ENCODE data around the gene TTC32. TPM values are rescaled to one million over a fixed set of nuclear protein-coding genes. Genes with fewer than 3 reads are reported as not detected.

TTC32 gene
- total RNA-seq, 1 donor from 2014 or later = 27.9 TPM

DNA sequence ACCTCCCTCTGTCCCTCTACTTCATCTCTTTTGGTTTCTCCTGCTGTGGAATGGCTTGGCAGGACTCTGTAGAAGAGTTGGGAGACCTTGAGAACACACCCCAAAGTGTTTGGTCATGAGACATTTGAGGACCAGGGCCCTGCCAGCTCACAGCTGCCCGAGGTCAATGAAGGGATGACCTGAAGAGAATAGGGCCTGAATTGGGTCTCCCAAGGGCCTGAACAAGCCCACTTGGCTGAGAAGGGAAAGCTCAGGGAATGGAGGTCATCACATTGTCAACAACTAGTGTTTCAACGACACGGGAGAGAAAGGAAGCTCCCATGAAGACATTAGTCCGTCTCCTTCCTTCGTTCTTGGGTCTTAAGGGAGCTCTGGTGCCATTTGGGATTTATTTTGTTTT lies 52.8 kb downstream of the TTC32 start:
- TF ChIP-seq EZH2phosphoT487 (IDR thresholded peaks at IDR 0.05) (no peak), EZH2 (IDR thresholded peaks at IDR 0.05) (no peak)
- TF ChIP-seq, protein P1, sequence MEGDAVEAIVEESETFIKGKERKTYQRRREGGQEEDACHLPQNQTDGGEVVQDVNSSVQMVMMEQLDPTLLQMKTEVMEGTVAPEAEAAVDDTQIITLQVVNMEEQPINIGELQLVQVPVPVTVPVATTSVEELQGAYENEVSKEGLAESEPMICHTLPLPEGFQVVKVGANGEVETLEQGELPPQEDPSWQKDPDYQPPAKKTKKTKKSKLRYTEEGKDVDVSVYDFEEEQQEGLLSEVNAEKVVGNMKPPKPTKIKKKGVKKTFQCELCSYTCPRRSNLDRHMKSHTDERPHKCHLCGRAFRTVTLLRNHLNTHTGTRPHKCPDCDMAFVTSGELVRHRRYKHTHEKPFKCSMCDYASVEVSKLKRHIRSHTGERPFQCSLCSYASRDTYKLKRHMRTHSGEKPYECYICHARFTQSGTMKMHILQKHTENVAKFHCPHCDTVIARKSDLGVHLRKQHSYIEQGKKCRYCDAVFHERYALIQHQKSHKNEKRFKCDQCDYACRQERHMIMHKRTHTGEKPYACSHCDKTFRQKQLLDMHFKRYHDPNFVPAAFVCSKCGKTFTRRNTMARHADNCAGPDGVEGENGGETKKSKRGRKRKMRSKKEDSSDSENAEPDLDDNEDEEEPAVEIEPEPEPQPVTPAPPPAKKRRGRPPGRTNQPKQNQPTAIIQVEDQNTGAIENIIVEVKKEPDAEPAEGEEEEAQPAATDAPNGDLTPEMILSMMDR (IDR thresholded peaks at IDR 0.05) = no peak
- no peak overlapping the region for H3K27ac Mint-ChIP-seq
- Histone ChIP-seq H3K4me3 (no peak overlapping the region), H3K9me3 (ENCODE audit: low read depth) (no peaks in the 10 kb centered on the region), H3K4me1 (peaks cover 3% of the 10 kb centered on the region), H3K79me2 (ENCODE audit: low read depth) (no peaks in the 10 kb centered on the region), H2AFZ (replicated peaks) (no peak overlapping the region), H4K20me1 (ENCODE audit: low read depth) (no peaks in the 10 kb centered on the region), H3K36me3 (no peaks in the 10 kb centered on the region), H3K9ac (no peak overlapping the region), H3K4me2 (no peak overlapping the region), H3K27me3 (no peaks in the 10 kb centered on the region), H3K27ac (no peak overlapping the region), H3F3A (ENCODE audit: low read depth) (no peaks in the 10 kb centered on the region)
- no peaks in the 10 kb centered on the region for H3K4me1 Mint-ChIP-seq
- no peak for DNase-seq (ENCODE audit: low spot score)
- no peaks in the 10 kb centered on the region for H3K36me3 Mint-ChIP-seq
- H3K27me3 Mint-ChIP-seq (ENCODE audit: insufficient read depth, low read depth) = peaks cover 10% of the 10 kb centered on the region
- H3K4me3 Mint-ChIP-seq = no peak overlapping the region
- peaks cover 3% of the 10 kb centered on the region for H3K9me3 Mint-ChIP-seq

DNA sequence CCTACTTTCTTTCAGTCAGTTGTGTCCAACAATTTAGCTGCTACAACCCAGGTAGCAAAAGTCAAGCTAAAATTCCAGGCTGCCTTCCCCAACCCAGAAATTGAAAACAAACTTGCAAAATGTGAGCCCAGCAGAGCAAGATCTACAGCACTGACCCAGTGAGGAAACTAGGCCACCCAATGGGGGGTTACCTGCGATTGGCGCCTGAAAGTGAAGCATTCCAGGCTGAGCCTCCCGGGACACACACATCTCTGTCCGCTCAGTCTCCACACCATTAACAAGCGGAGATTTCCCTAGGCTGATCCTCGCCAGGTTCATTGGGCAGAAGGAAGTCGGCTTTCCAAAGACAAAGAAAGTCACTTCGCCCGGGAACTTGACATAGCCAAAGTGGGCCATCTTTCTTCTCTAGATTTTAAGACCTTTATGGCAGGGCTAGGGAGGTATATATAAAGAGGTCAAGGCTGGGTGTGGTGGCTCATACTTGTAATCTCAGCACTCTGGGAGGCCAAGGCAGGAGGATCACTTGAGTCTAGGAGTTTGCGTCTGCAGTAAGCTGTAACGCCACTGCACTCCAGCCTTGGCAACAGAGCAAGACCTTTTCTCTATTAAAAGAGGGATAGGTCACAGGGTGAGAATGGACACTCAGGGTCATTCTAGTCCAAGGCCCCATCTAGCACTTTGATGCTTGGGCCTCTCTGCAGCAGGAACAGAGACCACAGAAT lies 53.6 kb downstream of the TTC32 start:
- Histone ChIP-seq H3K27me3 (no peaks in the 10 kb centered on the region), H3K36me3 (no peaks in the 10 kb centered on the region), H3K4me2 (no peak overlapping the region), H3K9ac (no peak overlapping the region), H3K79me2 (ENCODE audit: low read depth) (no peaks in the 10 kb centered on the region), H2AFZ (replicated peaks) (no peak overlapping the region), H4K20me1 (ENCODE audit: low read depth) (no peaks in the 10 kb centered on the region), H3K4me3 (no peak overlapping the region), H3K9me3 (ENCODE audit: low read depth) (no peaks in the 10 kb centered on the region), H3K4me1 (peaks cover 3% of the 10 kb centered on the region), H3K27ac (no peak overlapping the region), H3F3A (ENCODE audit: low read depth) (no peaks in the 10 kb centered on the region)
- Mint-ChIP-seq H3K4me3 (no peak overlapping the region), H3K4me1 (no peaks in the 10 kb centered on the region), H3K36me3 (no peaks in the 10 kb centered on the region), H3K27me3 (ENCODE audit: insufficient read depth, low read depth) (peaks cover 10% of the 10 kb centered on the region), H3K27ac (no peak overlapping the region), H3K9me3 (peaks cover 3% of the 10 kb centered on the region)
- TF ChIP-seq, protein P1 (IDR thresholded peaks at IDR 0.05) = no peak
- TF ChIP-seq EZH2 (IDR thresholded peaks at IDR 0.05) (no peak), EZH2phosphoT487 (IDR thresholded peaks at IDR 0.05) (no peak)
- no peak for DNase-seq (ENCODE audit: low spot score)

DNA sequence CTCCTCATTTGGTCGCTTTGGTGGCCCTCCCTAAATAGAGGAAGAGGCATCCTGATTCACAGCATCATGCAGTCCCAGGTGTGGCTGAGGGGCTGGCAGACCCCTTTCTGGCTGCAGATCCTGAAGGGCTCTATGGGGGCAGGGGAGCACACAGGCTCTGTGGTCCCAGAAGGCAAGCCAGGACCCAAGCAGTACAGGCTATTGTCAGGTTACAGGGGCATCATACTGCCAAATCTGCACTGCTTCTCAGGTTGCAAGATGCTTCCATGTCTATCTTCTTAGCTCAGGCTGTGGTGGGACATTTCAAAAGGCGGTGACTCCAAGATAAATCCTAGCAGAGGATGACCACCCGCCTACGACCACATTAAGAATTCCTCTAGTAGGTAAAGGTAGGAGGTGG lies 54.3 kb downstream of the TTC32 start:
- peaks cover 3% of the 10 kb centered on the region for H3K9me3 Mint-ChIP-seq
- no peak for DNase-seq (ENCODE audit: low spot score)
- H3K36me3 Mint-ChIP-seq = no peaks in the 10 kb centered on the region
- H3K9ac ChIP-seq = no peak overlapping the region
- no peak overlapping the region for H3K27ac Mint-ChIP-seq
- H3K4me1 Mint-ChIP-seq = no peaks in the 10 kb centered on the region
- no peak overlapping the region for H3K4me3 Mint-ChIP-seq
- no peaks in the 10 kb centered on the region for H4K20me1 ChIP-seq (ENCODE audit: low read depth)
- H3K9me3 ChIP-seq (ENCODE audit: low read depth) = no peaks in the 10 kb centered on the region
- no peak overlapping the region for H3K27ac ChIP-seq
- TF ChIP-seq, protein P1 (IDR thresholded peaks at IDR 0.05) = no peak
- TF ChIP-seq EZH2phosphoT487 (IDR thresholded peaks at IDR 0.05) (no peak), EZH2 (IDR thresholded peaks at IDR 0.05) (no peak)
- no peak overlapping the region for H2AFZ ChIP-seq (replicated peaks)
- no peaks in the 10 kb centered on the region for H3K36me3 ChIP-seq
- no peak overlapping the region for H3K4me2 ChIP-seq
- H3K4me3 ChIP-seq = no peak overlapping the region
- no peaks in the 10 kb centered on the region for H3F3A ChIP-seq (ENCODE audit: low read depth)
- H3K27me3 ChIP-seq = no peaks in the 10 kb centered on the region
- H3K79me2 ChIP-seq (ENCODE audit: low read depth) = no peaks in the 10 kb centered on the region
- H3K4me1 ChIP-seq = peaks cover 3% of the 10 kb centered on the region
- peaks cover 10% of the 10 kb centered on the region for H3K27me3 Mint-ChIP-seq (ENCODE audit: insufficient read depth, low read depth)

Other genes with a start within 250 kb of the TTC32 start
- 17.4 and 31.6 TPM in 2 replicates for gene WDR35, start 88.1 kb upstream of the TTC32 start, total RNA-seq (ENCODE audit: low replicate concordance)
- 0.45 and 1.7 TPM in 2 replicates for gene MATN3, start 110.7 kb upstream of the TTC32 start, total RNA-seq (ENCODE audit: low replicate concordance)
- gene LAPTM4A, start 149.6 kb upstream of the TTC32 start, total RNA-seq (ENCODE audit: low replicate concordance) = 170 and 205 TPM in 2 replicates